Sciatic nerve (tissue), 2 donors: ENCODE measurements around the gene ASAP2. TPM values are rescaled to one million over a fixed set of nuclear protein-coding genes. Genes with fewer than 3 reads are reported as not detected.
"Not testable (repeated sequence)": the region's sequence is repeated elsewhere in the genome, so short reads cannot be mapped to it uniquely, and the experiment has no call there.

Experiments
- ATAC-seq: fragments of 200-7000 bp; cut with Tn5 transposase; one replicate; pipeline ENCODE4 v1.9.1; 2020; ENCODE audit warnings: mild to moderate bottlenecking, moderate library complexity
- DNase-seq: peaks from one replicate; pipeline ENCODE4 v3.0.0-alpha.2; 2020; ENCODE audit warnings: low spot score
- intact Hi-C: fragments of 100-400 bp; cut with DNase I; formaldehyde crosslinking; loops from one replicate; pipeline ENCODE4 v1.14.2; 2022
- total RNA-seq: library from RNA; stranded (reverse); fragmentation: NEBNext Ultra II Directional; extraction: Animal tissue kit (Norgen Biotek cat#: 25700); gene quantifications from one replicate; pipeline ENCODE4 v1.2.1, GENCODE V29; 2021
- donor health status: DM: no; HTN: no; CAD: no.
- donor health status: DM: no; HTN: no; CAD: no.

Gene ASAP2
- total RNA-seq, 1 donor from 2014 or later, result 47.1 TPM

DNA sequence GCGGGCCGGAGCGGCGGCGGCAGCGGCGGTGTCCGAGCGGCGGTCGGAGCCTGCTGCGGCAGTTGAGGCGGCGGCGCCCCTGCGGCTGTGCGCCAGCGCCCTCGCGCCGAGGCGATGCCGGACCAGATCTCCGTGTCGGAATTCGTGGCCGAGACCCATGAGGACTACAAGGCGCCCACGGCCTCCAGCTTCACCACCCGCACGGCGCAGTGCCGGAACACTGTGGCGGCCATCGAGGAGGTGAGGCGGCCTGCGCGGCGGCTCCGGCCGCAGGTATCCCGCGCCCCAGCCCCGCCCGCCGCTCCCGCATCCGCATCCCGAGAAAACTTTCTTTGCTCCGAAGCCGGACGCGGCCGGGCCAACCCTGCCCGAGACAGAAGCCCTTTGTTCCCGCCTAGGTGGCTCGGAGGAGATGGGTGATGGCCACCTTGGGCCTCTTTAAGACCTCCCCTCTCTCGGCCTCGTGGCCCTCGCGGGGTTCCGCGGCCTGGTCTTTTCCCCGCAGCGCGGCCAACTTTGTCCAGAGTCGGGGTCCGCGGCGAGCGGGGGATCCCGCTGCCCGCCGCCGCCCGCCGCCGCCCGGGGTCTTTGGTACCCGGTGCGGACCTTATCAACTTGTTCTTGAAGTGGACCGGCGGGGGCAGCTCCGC, 504 bp downstream of the ASAP2 start:
- ATAC-seq, result peak; percentile 7
- peak; percentile 73 for DNase-seq
- intact Hi-C loops, result loop anchor here (10.0 kb wide), 2 partner anchors 62 to 98 kb away; no protein-coding TSS in a partner anchor

DNA sequence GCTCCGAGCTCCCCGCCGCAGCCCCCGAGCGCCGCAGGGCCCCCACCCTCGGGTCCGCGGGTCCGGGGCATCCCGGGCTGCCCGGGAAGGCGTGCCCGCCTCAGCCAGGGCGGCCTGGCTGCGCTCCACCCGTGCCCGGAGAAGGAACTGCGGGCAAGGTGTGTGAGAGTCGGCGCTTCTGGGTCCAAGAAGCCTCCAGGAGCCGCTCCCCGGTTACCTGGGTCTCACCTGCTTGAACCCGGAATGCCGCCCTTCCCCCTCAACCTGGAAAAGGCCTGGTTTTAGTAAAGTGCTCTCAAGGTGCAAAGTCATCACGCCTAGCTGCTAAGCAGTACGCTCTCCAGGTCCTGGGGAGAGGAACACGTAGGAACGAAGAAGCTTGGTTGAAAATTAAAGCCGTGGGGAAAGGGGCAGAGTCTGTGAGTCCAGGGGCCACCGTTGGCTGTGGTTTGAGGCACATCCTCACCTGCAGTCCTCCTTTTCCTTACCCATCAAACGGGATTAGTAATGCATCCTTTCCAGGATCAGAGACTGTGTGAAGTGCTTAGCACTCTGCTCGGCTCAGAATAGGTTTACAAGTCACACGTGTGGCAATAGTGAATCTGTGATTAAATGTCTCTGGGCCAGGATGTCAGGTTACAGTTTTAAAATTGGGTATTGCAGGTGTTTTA, 1.2 kb downstream of the ASAP2 start:
- peak; percentile 27 for ATAC-seq
- intact Hi-C loops, result loop anchor here (10.0 kb wide), 2 partner anchors 63 to 97 kb away; no protein-coding TSS in a partner anchor
- DNase-seq, result no peak

DNA sequence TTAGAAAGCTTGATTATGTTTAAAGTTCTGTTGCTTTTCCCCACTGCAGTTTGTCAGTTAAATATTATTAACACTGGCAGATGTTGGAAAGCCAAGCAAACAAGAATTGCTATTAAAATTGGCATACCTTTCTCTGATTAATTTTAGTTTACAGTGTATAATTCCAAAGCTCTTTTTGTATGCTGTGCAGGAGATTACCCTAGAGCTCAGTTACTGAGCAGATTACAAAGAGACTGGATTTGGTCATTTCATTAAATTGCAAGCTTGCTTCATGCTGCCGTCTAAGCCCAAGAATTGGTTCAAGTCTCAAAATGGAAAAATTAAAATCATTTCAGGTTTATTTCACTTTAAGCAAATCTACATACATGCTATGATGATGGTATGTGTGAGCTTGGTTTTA, 2.3 kb downstream of the ASAP2 start:
- DNase-seq (no peak), ATAC-seq (no peak)
- intact Hi-C loops, result loop anchor here (10.0 kb wide), 2 partner anchors 64 to 96 kb away; no protein-coding TSS in a partner anchor

DNA sequence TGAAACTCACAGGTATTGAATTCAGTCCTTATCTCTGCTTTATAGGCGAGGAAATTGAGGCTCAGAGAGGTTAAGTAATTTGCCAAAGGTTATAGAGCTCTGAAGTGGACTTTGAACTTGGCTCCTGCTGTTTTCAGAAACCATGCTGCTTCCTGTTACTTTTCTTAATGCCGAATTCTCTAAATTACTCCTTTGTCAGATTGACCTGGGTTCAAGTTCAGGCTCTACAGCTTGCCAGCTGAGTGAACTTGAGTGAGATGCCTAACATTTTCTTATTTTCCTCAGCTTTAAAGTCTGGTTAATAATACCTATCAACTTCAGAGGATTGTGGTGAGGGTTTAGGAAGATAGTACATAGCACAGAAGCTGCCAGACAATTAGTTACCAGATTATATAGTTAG, 3.4 kb downstream of the ASAP2 start:
- no peak for ATAC-seq
- intact Hi-C loops, result loop anchor here (10.0 kb wide), 1 partner anchor 125 kb away; no protein-coding TSS in a partner anchor
- DNase-seq, result no peak

DNA sequence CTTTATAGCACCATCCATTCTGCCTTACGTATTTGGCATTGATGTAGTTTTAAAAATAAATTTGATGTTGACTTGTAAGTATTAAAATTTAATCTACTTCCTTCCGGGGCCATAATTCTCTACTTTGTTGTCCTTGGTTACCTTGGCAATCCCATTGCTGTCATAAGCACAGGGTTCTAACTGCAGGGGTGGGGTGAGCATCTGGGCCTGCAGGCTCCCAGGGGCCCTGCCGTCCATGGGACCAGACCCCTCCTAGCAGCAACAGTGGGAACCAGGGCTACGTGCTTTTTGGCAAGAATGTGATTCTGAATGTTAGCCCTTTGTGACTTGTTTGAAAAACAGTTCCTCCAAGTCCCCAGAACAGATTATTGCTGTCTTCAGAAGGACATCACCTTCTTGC, 4.9 kb downstream of the ASAP2 start:
- DNase-seq (no peak), ATAC-seq (peak; percentile 54)
- intact Hi-C loops, result loop anchor here (10.0 kb wide), 1 partner anchor 123 kb away; no protein-coding TSS in a partner anchor

DNA sequence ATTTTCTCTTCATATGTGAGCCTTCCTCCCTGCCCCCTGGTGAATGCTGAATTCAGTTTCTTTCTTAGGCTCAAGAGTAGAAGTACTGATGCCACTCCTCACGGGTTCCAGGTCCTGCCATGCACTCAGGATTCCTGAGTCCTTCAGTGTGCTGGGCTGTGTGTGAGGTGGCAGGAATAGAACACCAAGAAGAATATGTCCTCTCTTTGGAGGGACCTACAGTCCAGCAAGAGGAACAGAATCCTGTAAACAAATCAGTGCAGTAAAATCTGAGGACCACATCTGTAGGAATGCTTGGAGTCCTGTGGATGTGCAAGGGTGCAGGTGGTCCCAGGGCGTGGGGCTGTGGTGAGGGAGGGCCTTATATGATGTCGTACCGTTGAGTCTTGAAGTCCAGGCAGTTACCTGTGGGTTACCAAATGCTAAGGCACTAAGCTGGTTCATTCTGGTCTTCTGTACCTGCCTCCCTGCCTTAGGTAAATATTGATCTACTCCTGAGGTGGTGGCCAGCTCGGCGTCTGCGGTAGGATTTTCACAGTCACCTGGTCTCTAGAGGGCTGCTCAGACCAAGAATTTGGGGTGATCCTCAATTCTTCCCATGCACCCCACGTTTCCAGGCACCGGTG, 5.5 kb downstream of the ASAP2 start:
- intact Hi-C loops, result loop anchor here (10.0 kb wide), 1 partner anchor 123 kb away; no protein-coding TSS in a partner anchor
- no peak for ATAC-seq
- DNase-seq, result no peak

DNA sequence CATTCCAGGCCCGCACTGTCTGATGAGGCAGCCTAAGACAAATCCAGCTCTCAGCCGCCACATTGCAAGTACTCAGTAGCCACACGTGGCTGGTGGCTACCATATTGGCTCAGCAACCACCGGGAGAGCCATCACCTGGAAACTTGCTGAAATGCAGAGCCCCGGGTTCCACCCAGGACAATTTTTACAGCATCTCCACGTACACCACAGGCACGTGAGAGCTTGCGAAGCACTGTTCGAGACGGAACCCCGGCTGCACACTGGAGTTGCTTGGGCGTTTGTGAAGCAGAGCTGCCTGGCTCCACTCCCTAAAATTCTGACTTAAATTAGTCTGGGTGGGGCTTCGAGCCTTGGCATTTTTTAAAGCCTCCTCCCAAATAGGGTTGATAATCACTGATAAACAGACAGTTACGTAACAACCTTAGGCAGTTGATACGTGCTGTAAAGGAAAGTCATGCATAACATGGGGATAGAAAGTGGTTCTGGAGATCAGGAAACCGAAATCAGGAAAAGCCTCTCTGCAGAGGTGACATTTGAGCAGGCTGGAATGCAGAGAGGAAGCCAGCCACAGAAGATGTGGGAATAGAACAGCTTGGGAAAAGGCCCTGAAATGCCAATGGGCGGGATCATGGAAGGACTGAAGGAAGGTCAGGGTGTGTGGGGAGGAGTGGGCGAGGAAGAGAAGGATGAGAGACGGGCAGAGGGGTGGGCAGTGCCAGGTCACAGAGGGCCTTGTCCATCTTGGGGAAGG, 6.2 kb downstream of the ASAP2 start:
- DNase-seq, result no peak
- intact Hi-C loops, result loop anchor here (10.0 kb wide), 1 partner anchor 122 kb away; no protein-coding TSS in a partner anchor
- ATAC-seq, result peak; percentile 18

DNA sequence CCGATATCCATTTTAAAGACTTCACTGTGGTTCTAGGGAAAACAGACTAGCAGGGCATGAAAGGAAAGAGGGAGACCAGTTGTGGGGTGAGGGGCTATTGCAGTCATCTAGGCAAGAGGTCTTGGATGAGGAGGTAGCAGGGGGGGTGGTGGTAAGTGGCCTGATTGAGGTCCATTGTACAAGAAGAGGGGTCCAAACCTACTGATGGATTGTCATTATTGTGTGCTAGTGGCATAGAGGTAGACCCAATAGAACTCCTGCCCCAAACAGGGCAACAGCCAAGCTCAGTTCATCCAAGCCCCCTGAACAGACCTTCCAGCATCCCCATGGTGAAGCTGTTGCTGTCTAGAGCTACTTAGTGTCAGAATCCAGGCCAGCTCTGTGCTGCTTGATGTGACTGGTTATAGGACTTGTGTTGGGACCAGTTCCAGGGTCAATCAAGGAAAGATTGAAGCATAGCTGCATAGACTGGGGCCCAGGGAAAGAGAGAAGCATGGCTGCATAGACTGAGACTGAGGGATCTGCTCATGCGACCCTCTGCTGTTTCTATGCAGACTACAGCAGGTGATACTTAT, 7.0 kb downstream of the ASAP2 start:
- no peak for ATAC-seq
- no peak for DNase-seq
- intact Hi-C loops, result loop anchor here (10.0 kb wide), 1 partner anchor 121 kb away; no protein-coding TSS in a partner anchor

DNA sequence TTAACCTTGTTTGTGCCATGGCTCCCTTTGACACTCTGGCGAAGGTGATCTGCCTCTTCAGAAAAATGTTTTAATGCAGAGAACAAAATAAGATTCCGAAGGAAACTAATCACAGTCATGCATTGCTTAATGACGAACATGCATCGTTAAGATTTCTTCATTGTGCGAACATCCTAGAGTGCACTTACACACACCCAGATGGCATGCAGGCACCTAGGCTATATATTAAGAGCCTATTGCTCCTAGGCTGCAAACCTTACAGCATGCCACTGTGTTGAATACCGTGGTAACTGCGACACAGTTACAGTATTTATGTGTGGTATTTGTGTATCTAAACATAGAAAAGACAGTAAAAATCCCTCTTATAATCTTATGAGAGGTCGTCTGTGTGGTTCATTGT, 8.3 kb downstream of the ASAP2 start:
- intact Hi-C loops, result loop anchor here (10.0 kb wide), 1 partner anchor 120 kb away; no protein-coding TSS in a partner anchor
- DNase-seq (no peak), ATAC-seq (no peak)

DNA sequence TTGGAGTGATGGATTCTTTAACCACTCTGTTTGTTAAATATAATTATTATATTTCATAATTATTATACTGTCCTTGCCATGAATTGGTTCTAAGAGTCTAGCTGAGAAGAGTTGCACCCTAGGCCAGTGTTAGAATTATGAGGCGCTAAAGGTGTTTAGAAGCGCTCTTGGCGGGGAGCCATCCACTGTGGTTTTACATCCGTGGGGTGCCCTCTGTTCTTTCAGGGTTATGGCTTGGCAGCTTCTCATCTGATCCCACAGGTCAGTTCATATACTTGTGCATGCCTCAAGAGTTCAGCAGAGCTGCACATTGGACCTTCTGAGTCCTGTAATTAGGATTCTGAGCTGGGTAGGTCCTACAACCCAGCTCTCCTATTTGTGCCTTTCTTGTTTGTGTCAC, 9.1 kb downstream of the ASAP2 start:
- intact Hi-C loops, result loop anchor here (10.0 kb wide), 1 partner anchor 119 kb away; no protein-coding TSS in a partner anchor
- ATAC-seq (no peak), DNase-seq (no peak)

DNA sequence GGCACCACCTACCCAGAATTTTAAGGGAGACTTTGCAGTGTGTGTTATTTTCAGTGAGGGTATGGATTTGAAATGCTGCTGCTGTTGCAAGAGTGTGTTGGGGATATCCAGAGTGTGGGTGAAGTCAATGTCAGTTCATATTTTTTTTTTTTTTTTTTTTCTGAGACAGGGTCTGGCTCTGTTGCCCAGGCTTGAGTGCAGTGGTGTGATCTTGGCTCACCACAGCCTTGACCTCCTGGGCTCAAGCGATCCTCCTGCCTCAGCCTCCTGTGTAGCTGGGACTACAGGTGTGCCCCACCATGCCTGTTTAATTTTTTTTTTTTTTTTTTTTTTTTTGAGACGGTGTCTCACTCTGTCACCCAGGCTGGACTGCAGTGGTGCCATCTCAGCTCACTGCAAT, 9.5 kb downstream of the ASAP2 start:
- intact Hi-C loops, result loop anchor here (10.0 kb wide), 1 partner anchor 119 kb away; no protein-coding TSS in a partner anchor
- DNase-seq, ATAC-seq: not testable (repeated sequence)

DNA sequence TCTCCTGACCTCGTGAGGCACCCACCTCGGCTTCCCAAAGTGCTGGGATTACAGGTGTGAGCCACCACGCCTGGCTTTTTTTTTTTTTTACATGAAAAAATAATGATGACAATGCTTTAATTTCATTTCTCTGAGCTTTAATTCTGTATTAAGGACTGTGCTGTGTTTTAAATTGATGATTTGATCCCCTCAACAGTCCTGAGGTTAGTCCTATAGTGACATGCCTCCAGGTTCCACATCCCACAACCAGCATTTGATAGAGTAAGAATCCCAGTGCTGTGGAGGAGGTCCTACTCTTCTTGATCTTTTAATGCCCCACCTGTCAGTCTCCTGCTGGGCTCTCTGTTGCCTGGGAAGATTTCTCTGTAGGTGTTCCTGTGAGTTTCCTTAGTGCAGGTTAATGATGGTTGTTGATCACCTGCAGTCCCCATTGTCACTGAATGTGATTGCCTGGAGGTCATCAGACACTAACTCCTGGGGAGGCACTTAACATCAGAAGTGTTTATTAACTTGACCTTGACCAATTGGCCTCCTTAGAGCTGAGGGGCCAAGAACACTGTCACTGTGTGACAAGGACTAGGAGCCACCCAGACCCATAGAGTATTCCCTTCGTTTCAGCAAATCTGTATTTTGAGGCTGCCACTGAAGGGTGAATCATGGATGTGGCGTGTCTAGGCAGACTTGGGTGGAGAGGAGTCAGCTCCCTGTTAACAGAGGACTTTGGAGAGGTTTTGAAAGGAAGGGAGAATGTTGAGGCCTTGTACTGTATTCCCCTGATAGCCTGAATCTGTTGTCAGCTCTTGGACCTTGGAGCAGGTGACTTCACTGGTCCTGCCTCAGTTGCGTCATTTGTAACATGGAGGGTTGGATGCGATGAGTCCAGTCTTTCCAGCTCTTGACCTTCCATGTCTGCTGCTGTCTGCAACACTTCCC, 11.5 kb downstream of the ASAP2 start:
- DNase-seq (no peak), ATAC-seq (no peak)
- intact Hi-C loops, result loop anchor here (10.0 kb wide), 1 partner anchor 117 kb away; no protein-coding TSS in a partner anchor

DNA sequence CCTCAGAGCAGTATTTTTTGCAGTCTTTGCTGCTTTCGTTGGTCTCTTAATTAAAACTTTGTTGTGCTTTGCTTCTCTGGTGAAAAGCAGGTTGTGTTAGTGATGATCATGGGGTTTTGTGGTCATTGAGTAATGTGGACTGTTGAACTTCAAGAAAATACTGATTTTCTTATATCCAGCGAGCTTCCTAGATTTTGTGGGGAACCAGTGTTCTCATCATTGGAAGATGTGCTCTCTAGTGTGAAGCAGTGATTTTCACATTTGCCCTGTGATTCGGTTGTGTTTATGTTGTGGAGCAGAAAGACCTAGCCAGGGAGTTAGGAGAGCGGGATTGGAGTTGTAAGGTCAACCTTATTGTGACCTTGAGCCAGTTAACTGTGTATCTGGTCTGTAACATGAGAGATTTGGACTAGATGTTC, 12.4 kb downstream of the ASAP2 start:
- intact Hi-C loops, result loop anchor here (10.0 kb wide), 1 partner anchor 116 kb away; no protein-coding TSS in a partner anchor
- ATAC-seq (no peak), DNase-seq (no peak)

DNA sequence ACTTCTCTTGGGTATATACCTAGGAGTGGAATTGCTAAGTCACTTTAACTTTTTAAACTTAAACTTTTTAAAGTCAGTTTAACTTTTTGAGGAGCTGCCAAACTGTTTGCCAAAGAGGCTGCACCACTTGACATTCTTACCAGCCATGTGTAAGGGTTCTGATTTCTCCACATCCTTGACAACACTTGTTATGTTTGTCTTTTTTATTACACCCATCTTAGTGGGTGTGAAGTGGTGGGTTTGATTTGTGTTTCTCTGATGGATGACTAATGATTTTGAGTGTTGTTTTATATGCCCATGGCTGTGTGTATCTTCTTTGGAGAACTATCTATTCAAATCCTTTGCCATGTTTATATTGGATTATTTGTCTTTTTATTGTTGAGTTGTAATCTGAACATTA, 13.6 kb downstream of the ASAP2 start:
- no peak for DNase-seq

DNA sequence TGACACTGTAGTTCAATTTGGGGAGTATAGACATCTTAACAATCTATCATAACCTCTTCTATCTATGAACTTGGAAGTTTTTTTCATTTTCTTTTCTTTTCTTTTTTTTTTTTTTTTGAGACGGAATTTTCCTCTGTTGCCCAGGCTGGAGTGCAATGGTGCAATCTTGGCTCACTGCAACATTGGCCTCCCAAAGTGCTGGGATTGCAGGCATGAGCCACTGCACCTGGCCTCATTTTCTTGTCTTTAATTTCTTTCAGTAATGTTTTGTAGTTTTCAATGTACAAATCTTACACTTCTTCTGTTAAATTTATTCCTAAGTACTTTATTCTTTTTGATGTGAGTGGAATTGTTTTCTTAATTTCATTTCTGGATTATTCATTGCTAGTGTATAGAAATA, 14.6 kb downstream of the ASAP2 start:
- intact Hi-C loops, result no loop called here
- ATAC-seq (peak; percentile 64), DNase-seq (no peak)

More for the DNA sequence above, 13.6 kb downstream of the ASAP2 start:
- intact Hi-C loops, result no loop called here
- ATAC-seq, result no peak

DNA sequence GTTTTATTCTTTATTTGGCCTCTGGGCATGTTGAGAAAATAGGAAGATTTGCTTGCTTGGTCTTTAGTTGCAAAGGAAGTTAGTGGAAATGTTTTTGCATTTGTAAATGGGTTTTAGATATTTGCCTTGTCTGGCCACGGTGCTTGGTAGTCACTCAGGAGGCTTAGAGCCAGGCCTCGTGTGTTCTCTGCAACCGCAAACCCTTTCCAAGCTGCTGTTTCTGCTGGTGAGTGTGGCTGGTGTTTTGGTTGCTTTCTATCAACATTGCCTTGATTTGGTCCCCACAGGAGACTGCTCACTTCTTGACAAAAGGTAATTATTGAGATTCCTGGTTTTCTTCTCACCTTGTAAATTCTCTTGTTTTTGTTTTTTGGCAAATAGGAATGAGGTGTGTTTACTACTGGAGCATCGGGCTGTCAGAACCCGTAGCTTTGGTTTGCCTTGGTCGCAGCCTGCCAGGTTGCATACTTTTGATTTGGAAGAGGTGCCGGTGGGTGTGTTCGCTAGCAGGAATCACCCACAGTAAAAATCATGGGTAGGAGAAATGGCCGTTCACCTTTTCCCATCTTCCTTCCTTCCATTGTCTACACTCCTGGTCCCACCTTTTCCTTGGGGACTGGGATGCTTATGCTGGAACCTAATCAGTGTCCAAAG, 15.8 kb downstream of the ASAP2 start:
- intact Hi-C loops, result no loop called here
- no peak for DNase-seq
- ATAC-seq, result peak; percentile 76

DNA sequence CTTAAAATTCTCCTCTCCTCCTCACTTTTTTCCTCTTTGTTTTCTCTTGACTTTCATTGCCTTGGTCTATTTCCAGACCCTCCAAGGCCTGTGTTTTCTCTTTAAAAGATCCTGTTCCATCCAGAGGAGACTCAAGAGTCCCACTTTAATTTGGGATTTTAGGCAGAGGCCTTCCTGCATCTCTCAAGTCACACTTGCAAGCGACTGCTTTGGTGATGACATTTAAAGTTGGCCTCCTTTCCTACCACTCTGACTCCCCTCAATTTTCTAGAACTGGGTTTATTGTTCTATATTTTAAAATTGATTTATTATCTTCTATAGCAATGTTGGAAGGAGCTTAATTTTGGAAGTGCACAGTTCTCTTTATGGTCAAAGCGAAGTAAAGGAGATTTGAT, 16.3 kb downstream of the ASAP2 start:
- ATAC-seq, result no peak
- intact Hi-C loops, result no loop called here

More for the DNA sequence above, 16.3 kb downstream of the ASAP2 start:
- DNase-seq, result no peak
